GM10847 (cell line): Measurements from ENCODE around the gene MIB1.

ENCODE experiments used
- POLR2A ChIP-seq: IDR thresholded peaks from 2 replicates; pipeline ENCODE4 v1.6.1; 2011; ENCODE audit not compliant: insufficient read length; ENCODE audit errors: extremely low read depth

MIB1 gene

DNA sequence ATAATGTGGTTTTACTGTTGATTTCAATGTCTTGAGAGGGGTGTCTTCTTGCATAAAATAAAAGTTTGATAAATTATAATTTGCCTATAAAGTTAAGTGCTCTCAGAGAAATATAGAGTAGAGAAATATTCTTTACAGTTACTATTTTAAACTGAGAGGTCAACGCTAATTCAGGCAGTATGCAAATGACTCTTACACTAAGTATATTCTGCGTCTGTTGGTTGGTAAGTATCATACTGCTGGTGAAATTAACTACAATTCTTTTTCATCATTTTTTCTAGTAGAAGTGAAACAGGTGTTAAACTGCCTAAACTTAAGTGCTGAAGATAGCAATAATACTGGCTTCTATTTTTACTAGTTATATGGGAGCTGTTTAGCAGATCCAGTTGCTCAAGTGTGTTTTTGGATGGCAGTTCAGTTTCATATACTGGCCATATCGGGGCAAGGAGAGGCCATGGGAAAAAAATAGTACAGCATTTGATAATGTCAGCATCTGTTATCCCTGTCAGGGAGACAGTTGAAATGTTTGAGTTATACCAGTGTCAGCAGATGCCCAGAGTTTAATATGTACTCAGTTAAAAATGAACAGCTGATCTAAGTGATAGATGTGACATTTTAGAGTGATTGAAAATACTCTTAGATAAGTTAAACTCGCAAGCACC lies 86.2 kb downstream of the MIB1 start:
- no peak for TF ChIP-seq POLR2A

DNA sequence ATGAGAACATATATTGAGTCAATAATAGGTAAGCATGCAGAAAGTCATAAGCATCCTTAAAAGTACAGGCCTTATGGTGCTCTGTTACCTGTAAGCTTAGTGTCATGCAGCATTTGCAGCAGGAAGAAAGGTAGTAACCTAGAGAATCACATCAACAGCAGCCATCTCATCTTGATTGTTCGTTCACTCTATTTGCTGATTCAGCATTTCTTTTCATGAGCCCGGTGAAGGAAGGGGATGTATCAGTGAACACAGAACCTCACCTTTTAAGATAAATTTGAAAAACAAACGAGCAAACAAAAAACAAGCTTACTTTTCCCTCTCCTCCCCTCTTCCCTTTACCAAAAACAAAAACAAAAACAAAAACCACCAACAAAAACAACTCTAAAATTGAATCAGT lies 89.9 kb downstream of the MIB1 start:
- TF ChIP-seq POLR2A, result no peak

DNA sequence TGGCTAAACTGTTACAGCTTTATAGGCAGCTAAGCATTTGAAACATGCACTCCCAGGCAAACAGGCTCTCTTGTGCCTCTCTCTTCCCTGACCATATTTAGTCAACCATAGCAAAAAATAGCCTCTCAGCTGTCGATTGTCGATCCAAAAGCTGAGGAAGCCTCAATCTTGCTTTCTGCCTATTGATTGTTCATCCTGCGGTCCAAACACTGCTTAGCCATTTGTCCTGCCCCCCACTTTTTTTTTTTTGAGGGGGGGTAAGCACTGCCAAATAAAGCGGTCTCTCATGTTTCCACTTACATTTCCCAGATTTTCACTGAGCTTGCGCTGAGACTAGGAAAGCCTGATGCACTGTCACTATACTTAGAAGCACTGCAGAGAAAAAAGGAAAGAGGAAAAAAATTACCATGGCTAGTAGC lies 90.8 kb downstream of the MIB1 start:
- TF ChIP-seq POLR2A, result no peak

DNA sequence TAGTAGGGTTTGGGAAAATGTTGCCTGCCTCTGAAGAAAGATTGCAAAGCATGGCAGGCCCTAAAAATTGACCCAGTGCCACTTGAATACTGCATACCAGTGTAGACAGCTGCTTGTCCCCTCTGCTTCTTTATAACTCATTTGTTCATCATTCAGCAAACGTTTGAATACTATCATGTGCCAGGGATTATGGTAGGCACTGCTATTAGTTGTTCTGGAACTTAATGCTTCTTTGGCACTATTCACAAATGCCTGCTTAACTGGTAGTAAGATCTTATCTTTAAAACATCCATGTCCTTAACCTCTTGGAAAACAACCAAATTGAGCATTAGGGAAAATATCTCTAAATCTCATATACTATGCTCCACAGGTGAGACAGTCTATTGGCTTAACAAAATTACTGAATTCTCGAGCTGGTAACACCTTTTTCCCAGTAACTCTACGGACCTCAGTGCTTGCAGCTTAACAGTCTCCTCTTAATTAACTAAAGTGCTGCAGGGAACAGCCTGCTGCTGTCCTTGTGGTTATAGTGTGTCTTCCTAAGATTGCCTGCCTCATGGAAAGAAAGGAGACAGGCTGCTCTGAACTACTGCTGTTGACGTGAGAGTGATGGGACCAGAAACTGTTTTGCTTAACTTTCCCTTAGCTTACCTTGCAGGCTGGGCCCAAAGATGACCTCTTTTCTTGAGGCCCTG lies 93.2 kb downstream of the MIB1 start:
- no peak for TF ChIP-seq POLR2A

DNA sequence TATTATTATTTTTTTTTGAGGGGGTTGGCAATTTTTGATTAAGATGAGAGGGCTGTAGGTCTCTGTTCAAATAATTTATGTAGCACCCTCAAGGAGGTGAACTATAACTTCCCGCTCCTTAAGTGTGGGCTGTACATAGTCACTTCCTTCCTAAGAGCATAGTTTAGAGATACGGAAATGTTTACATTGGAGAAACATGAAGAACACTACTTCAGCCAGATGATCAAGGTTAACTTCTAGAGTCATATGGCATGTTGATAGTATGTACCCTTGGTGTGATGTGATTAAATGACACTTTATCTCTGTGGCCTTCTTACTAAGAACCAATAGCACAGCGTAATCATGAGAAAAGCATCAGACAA lies 93.7 kb downstream of the MIB1 start:
- no peak for TF ChIP-seq POLR2A

DNA sequence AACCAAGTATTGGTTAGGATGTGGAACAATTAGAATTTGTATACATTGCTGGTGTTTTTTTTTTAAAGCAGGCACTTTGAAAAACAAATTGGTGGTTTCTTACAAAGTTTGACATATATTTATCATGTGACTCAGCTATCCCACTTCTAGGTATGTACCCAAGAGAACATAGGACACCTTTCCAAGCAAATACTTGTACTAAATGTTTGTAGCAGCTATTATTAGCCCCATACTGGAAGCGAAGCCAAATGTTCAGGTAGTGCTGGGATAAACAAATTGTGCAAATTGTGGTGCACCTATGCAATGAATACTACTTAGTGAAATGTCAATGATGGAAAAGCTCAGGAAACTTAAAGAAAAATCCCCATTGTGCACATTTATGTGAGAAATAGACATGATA lies 101.0 kb downstream of the MIB1 start:
- TF ChIP-seq POLR2A, result no peak

DNA sequence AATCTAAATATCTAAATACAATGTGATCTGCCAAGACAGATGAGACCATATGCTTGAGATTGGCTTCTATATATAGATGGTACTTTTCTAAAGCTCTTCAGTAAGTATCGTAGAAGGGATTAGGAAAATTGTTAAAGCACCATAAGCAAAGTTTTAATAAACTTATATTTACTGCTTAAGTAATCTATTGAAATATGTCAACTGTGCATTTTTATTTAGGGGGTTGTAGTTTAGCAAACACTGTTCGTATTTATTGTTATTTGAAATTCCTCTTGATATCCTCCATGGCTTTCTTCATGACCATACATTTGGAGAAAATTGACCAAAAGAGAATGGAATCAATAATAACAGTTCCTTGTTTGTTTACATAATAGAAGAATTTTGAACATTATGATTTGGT lies 102.7 kb downstream of the MIB1 start:
- no peak for TF ChIP-seq POLR2A

DNA sequence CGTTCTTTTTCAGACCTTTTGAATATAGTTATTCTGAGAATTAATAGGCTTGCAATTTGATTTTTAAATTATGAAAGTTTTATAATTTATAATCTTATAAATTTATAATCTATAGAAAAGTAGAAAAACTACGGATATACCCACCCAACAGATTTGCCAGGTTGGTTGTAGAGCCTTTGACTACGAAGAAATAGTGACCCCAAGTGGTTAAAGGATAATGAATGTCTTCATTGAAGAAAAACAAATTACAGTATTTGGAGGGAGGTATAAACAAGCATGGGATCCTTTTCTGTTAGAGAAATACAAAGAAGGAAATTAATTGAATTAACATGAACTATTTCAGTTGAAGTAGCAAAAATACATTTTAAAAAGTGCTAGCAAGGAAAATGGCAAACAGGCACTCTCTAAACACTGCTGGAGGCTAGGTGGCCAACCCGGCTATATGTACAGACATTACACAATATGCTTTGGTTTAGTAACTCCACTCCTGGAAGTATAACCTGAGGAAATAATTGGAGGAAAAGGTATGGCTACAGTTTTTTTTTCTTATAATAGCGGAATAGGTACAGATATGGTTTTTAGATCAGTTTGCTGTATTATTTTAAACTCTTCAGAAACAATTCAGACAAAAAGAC lies 110.9 kb downstream of the MIB1 start:
- TF ChIP-seq POLR2A, result no peak

DNA sequence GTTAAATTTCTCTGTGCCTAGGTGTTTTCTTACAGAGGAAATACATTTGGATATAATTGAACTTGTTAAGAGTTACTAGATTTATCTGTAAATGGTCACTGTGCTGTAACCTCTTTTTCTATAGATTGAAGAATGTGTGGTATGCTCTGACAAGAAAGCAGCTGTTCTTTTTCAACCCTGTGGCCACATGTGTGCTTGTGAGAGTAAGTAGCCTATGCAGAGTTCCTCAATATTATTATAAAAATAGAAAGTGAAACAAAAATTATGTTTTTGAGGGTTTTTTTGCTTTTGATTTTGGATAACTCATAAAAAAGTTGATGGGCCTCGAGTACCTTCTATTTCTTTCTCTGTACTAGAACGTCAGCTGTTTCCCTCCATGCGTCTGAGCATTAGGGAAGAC lies 112.4 kb downstream of the MIB1 start:
- TF ChIP-seq POLR2A, result no peak

DNA sequence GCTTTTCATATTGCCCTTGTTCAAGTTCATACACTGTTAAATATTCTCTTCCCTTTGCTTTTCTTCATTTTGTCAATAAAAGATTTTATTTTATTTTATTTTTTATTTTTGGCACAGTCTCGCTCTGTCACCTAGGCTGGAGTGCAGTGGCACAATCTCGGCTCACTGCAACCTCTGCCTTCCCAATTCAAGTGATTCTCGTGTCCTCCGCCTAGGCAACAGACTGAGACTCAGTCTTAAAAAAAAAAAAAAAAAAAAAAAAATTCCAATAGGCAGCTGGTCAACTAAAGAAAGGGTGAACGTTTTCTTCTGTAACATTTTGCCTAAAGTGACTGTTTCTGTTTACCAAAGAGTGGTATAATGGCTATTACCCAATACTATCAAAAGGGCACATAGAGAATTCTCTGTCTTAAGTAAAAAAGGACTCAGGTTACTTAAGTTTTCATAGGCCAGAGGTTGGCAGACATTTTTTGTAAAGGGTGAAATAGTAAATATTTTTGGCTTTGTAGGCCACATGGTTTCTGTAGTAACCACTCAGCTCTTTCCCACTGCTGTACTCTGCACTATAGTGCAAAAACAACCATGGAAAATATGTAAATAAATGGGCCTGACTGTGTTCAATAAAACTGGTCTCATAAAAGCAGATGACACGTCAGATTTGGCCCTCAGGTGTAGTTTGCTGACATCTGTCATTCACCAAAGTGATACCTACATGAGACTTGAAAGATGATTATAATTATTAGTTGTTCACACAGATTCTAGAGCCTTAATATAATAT lies 113.4 kb downstream of the MIB1 start:
- no peak for TF ChIP-seq POLR2A

DNA sequence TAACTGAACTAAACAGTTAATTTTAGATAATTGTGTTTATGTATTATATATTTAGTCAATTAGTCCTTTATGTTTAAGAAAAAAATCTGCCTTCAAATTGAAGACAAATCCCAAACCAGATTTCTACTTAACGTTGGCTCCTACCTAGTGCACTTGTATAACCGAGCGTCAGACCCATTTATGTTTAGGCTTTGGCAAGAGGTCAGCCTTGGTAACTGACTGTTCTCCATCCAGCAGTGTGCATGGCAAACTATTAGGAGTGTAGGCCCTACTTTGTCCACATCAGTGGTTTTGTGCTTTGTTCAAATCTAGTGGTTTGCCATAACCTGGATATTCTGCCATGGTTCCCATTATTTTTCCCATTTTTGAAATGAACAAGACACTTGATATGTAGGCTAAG lies 114.8 kb downstream of the MIB1 start:
- TF ChIP-seq POLR2A, result no peak

DNA sequence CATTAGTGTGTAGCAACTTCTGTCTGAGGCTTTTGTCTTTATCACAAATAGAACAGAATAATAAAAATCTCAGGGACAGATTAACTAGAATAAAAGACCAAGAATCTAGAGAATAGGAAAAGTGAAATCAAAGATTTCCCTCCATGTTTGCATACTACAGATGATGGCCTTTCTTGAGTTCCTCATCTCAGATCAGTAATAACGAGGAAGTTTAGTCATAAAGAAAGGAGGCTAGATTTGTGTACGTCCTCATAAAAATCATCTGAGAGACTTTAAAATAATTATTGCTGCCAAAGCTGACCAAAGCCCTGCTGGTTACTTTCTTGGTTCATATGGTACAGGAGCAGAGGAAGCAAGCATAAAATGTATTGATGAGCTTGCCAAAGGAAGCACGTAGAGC lies 117.3 kb downstream of the MIB1 start:
- TF ChIP-seq POLR2A, result no peak

DNA sequence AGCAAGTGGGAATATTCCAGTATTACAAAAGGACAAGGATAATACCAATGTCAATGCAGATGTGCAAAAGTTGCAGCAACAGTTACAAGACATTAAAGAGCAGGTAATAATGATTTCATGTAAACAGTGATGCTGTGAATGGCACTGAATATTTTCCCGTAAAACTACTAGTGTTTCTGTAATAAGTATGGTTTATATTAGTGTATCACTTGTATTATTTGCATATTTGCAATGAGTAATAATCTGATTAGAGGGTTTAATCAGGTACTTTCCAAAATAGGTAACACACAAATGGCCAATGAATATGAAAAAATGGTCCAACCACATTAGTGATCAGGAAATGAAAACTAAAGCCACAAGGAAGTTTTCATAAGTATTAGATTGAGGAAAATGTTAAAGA lies 118.0 kb downstream of the MIB1 start:
- TF ChIP-seq POLR2A, result no peak

DNA sequence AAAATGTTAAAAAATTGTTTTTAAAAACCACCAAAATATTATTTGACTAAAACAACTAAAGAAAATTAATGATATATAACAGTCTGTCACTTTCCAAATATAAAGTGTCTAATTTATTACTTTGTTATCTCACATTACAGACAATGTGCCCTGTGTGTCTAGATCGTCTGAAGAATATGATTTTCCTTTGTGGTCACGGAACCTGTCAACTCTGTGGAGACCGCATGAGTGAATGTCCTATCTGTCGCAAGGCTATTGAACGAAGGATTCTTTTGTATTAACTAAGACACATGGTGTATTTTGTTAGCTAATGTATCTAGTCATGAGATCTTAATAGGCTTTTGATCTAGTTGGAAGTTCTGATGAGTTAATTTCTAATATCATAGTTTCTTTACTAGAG lies 123.8 kb downstream of the MIB1 start:
- TF ChIP-seq POLR2A, result no peak

DNA sequence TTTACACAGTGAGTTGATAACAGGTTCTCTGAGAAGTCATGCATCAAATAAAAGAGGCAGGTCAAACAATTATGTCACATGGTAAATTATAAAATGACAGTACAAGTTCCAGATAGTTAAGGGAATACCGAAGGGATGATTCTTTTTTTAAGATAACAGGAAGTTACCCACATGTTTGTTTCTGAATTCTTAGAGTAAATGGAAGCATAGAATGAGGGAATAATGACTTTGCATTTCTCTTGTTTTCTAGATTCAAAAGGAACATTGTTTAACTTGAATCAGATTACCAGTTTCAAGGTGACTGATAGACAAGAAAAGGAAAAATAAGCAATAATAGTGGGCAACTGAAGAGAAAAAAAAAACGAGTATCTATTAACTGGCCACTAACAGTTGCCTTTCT lies 124.5 kb downstream of the MIB1 start:
- TF ChIP-seq POLR2A, result no peak

DNA sequence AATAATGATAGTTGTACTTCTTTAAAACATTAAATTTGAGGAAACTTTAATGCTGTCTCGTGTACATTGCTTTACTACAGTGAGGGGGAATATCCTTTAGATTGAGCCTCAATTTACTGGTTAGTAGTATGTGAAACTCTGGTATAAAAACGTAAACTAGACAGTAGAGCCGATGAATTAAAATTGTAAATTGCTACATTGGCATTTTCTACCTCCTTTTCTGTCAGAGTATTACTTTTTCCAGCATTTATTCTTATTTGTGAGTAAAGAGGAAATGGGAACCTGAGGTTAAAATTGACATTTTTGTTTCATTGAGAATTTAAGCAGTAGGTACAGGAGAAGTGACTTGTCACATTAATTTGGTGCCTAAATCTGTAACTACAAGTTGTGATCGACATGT lies 128.2 kb downstream of the MIB1 start:
- TF ChIP-seq POLR2A, result no peak
